Stimulated activated CD4-positive, alpha-beta T cell treated with anti-CD3 and anti-CD28 coated beads, Interleukin-2, amount 100 ng/mL, for 24 hours (primary cell): ENCODE measurements around the gene PPP6R3.
"Not testable (repeated sequence)": the region's sequence is repeated elsewhere in the genome, so short reads cannot be mapped to it uniquely, and the experiment has no call there.

Experiments
- DNase-seq, 2 donors: peaks; one replicate each; pipeline ENCODE4 v3.0.0-alpha.2; 2020

Gene PPP6R3

GRCh38 chr11:68460741-68461574 is at the start of gene PPP6R3:
PPP6R3 (plus strand) TSS chr11:68460752; CDS start chr11:68537665, 76,913 bp downstream.
- DNase-seq = no peak

- no peak for DNase-seq
Observed at GRCh38 chr11:68411501-68411991, 49.0 kb upstream of the PPP6R3 start.

GRCh38 chr11:68412593-68413475 is 47.7 kb upstream of the PPP6R3 start:
- DNase-seq = peak; percentile 29 to 34

GRCh38 chr11:68413591-68413999 is 47.0 kb upstream of the PPP6R3 start:
- DNase-seq = no peak

- DNase-seq = no peak
Observed at GRCh38 chr11:68414496-68415221, 45.9 kb upstream of the PPP6R3 start.

- no peak for DNase-seq
Observed at GRCh38 chr11:68416070-68416578, 44.4 kb upstream of the PPP6R3 start.

- DNase-seq = no peak
Observed at GRCh38 chr11:68418648-68419047, 41.9 kb upstream of the PPP6R3 start.

- no peak for DNase-seq
Observed at GRCh38 chr11:68420171-68420570, 40.4 kb upstream of the PPP6R3 start.

- no peak for DNase-seq
Observed at GRCh38 chr11:68423481-68423880, 37.1 kb upstream of the PPP6R3 start.

- DNase-seq = no peak
Observed at GRCh38 chr11:68424101-68424632, 36.4 kb upstream of the PPP6R3 start.

GRCh38 chr11:68424981-68425865 is 35.3 kb upstream of the PPP6R3 start:
- DNase-seq = no peak

GRCh38 chr11:68425866-68426380 is 34.6 kb upstream of the PPP6R3 start:
- DNase-seq = no peak

GRCh38 chr11:68429661-68430060 is 30.9 kb upstream of the PPP6R3 start:
- no peak for DNase-seq

- no peak for DNase-seq
Observed at GRCh38 chr11:68430384-68430783, 30.2 kb upstream of the PPP6R3 start.

GRCh38 chr11:68430801-68431200 is 29.8 kb upstream of the PPP6R3 start:
- DNase-seq = no peak

GRCh38 chr11:68431984-68432645 is 28.4 kb upstream of the PPP6R3 start:
- DNase-seq = no peak

- DNase-seq = no peak
Observed at GRCh38 chr11:68432874-68433273, 27.7 kb upstream of the PPP6R3 start.

GRCh38 chr11:68433541-68433940 is 27.0 kb upstream of the PPP6R3 start:
- DNase-seq = no peak

- DNase-seq = not testable (repeated sequence)
Observed at GRCh38 chr11:68434159-68434558, 26.4 kb upstream of the PPP6R3 start.

- DNase-seq = no peak
Observed at GRCh38 chr11:68436162-68436888, 24.2 kb upstream of the PPP6R3 start.
